H1 (cell line): ENCODE results near the gene TBC1D17. TPM values are rescaled to one million over a fixed set of nuclear protein-coding genes. Genes with fewer than 3 reads are reported as not detected.

Experiments
- CTCF ChIA-PET: fragments of 300-600 bp; sonication (Branson Sonifier 250); formaldehyde crosslinking; loops from one replicate; lab custom pipeline; 2021; ENCODE audit not compliant: partially characterized antibody; lab: Charles Lee
- POLR2A ChIA-PET: fragments of 300-600 bp; sonication (Branson Sonifier 250); formaldehyde crosslinking; loops from one replicate; lab custom pipeline; 2021; ENCODE audit warnings: inconsistent platforms; ENCODE audit not compliant: partially characterized antibody; lab: Charles Lee
- DNase-seq, 2 experiments: peaks; one replicate each; pipeline versions ENCODE4 v3.0.0 to v3.0.0-alpha.2; 2010 to 2022; ENCODE audit warnings: low spot score in 2 of 2, low read depth in 1 of 2, mixed read lengths in 1 of 2
- FAIRE-seq: peaks from 2 replicates; lab custom pipeline; 2011; peaks lifted over from hg19 to GRCh38; lab: Jason Lieb, UNC
- H2AFZ ChIP-seq: 2 replicates; pipeline ENCODE4 v1.8.1; 2012; ENCODE audit warnings: low read length, inconsistent platforms
- H2AK5ac ChIP-seq: 2 replicates; pipeline ENCODE4 v1.6.1; 2013; ENCODE audit warnings: low read depth, low read length
- H2BK120ac ChIP-seq: replicated peaks from 2 replicates; pipeline ENCODE3; 2013; ENCODE audit warnings: low read depth, low read length, inconsistent platforms
- H2BK12ac ChIP-seq: 2 replicates; pipeline ENCODE4 v1.6.1; 2013; ENCODE audit warnings: low read depth, low read length
- H2BK15ac ChIP-seq: 2 replicates; pipeline ENCODE4 v1.6.1; 2013; ENCODE audit warnings: low read length
- H2BK20ac ChIP-seq: 2 replicates; pipeline ENCODE4 v1.6.1; 2013; ENCODE audit warnings: low read length
- H2BK5ac ChIP-seq: 2 replicates; pipeline ENCODE4 v1.6.1; 2013; ENCODE audit warnings: low read depth, low read length
- H3K14ac ChIP-seq: 2 replicates; pipeline ENCODE4 v1.6.1; 2013; ENCODE audit warnings: inconsistent platforms; ENCODE audit not compliant: insufficient read length
- H3K18ac ChIP-seq: 2 replicates; pipeline ENCODE4 v1.6.1; 2013; ENCODE audit warnings: low read length; ENCODE audit errors: extremely low read depth
- H3K23ac ChIP-seq: 2 replicates; pipeline ENCODE4 v1.6.1; 2013; ENCODE audit warnings: inconsistent platforms; ENCODE audit not compliant: insufficient read length
- H3K23me2 ChIP-seq: 2 replicates; pipeline ENCODE4 v1.6.1; 2013; ENCODE audit warnings: low read depth, low read length
- H3K27ac ChIP-seq: 2 replicates; pipeline ENCODE4 v1.6.1; 2011; ENCODE audit warnings: low read depth, low read length, inconsistent platforms
- H3K27me3 ChIP-seq, 4 experiments: replicated peaks in 1 of 4; 1 replicate in 1 of 4; 2 replicates in 3 of 4; pipeline versions ENCODE4 v1.6.1 to v1.8.1; 2011 to 2013; ENCODE audit warnings: low read length in 3 of 4, mild to moderate bottlenecking in 3 of 4, inconsistent platforms in 2 of 4, mixed read lengths in 2 of 4, moderate library complexity in 1 of 4; ENCODE audit not compliant: control insufficient read depth in 3 of 4, insufficient read depth in 3 of 4; ENCODE audit errors: extremely low read depth in 1 of 4
- H3K36me3 ChIP-seq, 4 experiments: 2 replicates each; pipeline versions ENCODE4 v1.6.1 to v1.8.1; 2011 to 2013; ENCODE audit warnings: mild to moderate bottlenecking in 4 of 4, low read length in 3 of 4, moderate library complexity in 2 of 4, control low read depth in 1 of 4, inconsistent platforms in 1 of 4; ENCODE audit not compliant: insufficient read depth in 4 of 4, control insufficient read depth in 2 of 4
- H3K4ac ChIP-seq: replicated peaks from 2 replicates; pipeline ENCODE3; 2013; ENCODE audit warnings: low read length, low read depth, mixed read lengths, inconsistent platforms; ENCODE audit not compliant: insufficient read length
- H3K4me1 ChIP-seq, 4 experiments: replicated peaks in 1 of 4; 1 replicate in 1 of 4; 2 replicates in 3 of 4; pipeline versions ENCODE4 v1.6.1 to v1.8.1; 2011 to 2013; ENCODE audit warnings: low read length in 3 of 4, inconsistent platforms in 2 of 4, mixed read lengths in 1 of 4; ENCODE audit not compliant: insufficient read depth in 4 of 4, control insufficient read depth in 3 of 4
- H3K4me2 ChIP-seq, 2 experiments: 2 replicates each; pipeline versions ENCODE4 v1.6.1 to v1.8.1; 2011 to 2013; ENCODE audit warnings: low read depth in 2 of 2, low read length in 2 of 2, control low read depth in 1 of 2, inconsistent platforms in 1 of 2, mild to moderate bottlenecking in 1 of 2; ENCODE audit not compliant: insufficient read depth in 1 of 2
- H3K4me3 ChIP-seq, 4 experiments: fragments of 200-600, 300-600 bp in 1 of 4; sonication (generic), shearing (Covaris generic), sonication (Bioruptor Twin) in 1 of 4; 2 replicates each; pipeline versions ENCODE4 v1.5.1 to v1.8.1; 2011 to 2016; ENCODE audit warnings: low read length in 4 of 4, low read depth in 3 of 4, control low read depth in 2 of 4, inconsistent platforms in 2 of 4, mild to moderate bottlenecking in 2 of 4, mixed read lengths in 1 of 4, moderate library complexity in 1 of 4; ENCODE audit not compliant: insufficient read depth in 2 of 4; ENCODE audit errors: extremely low read depth in 1 of 4
- H3K56ac ChIP-seq: replicated peaks from 2 replicates; pipeline ENCODE3; 2013; ENCODE audit warnings: low read depth, mild to moderate bottlenecking, mixed read lengths, low read length, inconsistent platforms; ENCODE audit not compliant: insufficient read length
- H3K79me1 ChIP-seq: 2 replicates; pipeline ENCODE4 v1.6.1; 2013; ENCODE audit warnings: low read depth, low read length, control low read depth
- H3K79me2 ChIP-seq, 2 experiments: 2 replicates each; pipeline versions ENCODE4 v1.6.1 to v1.8.1; 2012 to 2013; ENCODE audit warnings: low read length in 2 of 2, mild to moderate bottlenecking in 2 of 2, inconsistent platforms in 1 of 2; ENCODE audit not compliant: insufficient read depth in 2 of 2, control insufficient read depth in 1 of 2
- H3K9ac ChIP-seq, 4 experiments: replicated peaks in 1 of 4; 1 replicate in 1 of 4; 2 replicates in 3 of 4; pipeline versions ENCODE4 v1.6.1 to v1.8.1; 2011 to 2013; ENCODE audit warnings: low read depth in 3 of 4, low read length in 3 of 4, control low read depth in 2 of 4, mild to moderate bottlenecking in 2 of 4, moderate library complexity in 2 of 4, inconsistent platforms in 1 of 4; ENCODE audit errors: extremely low read depth in 1 of 4
- H3K9me3 ChIP-seq, 2 experiments: 2 replicates each; pipeline versions ENCODE4 v1.6.1 to v1.8.1; 2012 to 2013; ENCODE audit warnings: mild to moderate bottlenecking in 2 of 2, moderate library complexity in 2 of 2, control low read depth in 1 of 2, inconsistent platforms in 1 of 2, low read depth in 1 of 2, low read length in 1 of 2, mixed read lengths in 1 of 2; ENCODE audit not compliant: insufficient read depth in 2 of 2
- H4K20me1 ChIP-seq, 2 experiments: replicated peaks in 1 of 2; 2 replicates each; pipeline versions ENCODE3 to v1.8.1; 2011 to 2013; ENCODE audit warnings: inconsistent platforms in 2 of 2, low read length in 2 of 2, mild to moderate bottlenecking in 1 of 2; ENCODE audit not compliant: insufficient read depth in 2 of 2, control insufficient read depth in 1 of 2
- H4K5ac ChIP-seq: 2 replicates; pipeline ENCODE4 v1.6.1; 2013; ENCODE audit warnings: low read length, low read depth, mixed read lengths, inconsistent platforms; ENCODE audit not compliant: insufficient read length
- H4K8ac ChIP-seq: 2 replicates; pipeline ENCODE4 v1.8.0; 2013; ENCODE audit warnings: mild to moderate bottlenecking, moderate library complexity, low read length, inconsistent platforms; ENCODE audit not compliant: insufficient read depth; ENCODE audit errors: extremely low read depth
- H4K91ac ChIP-seq: replicated peaks from 2 replicates; pipeline ENCODE3; 2013; ENCODE audit warnings: low read length, mixed read lengths, inconsistent platforms; ENCODE audit not compliant: insufficient read length
- ASH2L ChIP-seq: fragments of 200-600, 300-600 bp; sonication (generic); IDR thresholded peaks from one replicate; pipeline ENCODE4 v1.7.1; 2017; ENCODE audit warnings: low read length
- CBX5 ChIP-seq: fragments of 300-800, 300-1000 bp; sonication (generic); IDR thresholded peaks from 2 replicates; pipeline ENCODE4 v1.7.1; 2016; ENCODE audit warnings: antibody characterized with exemption, low read length, low read depth
- CBX8 ChIP-seq: fragments of 300-800, 300-1000 bp; sonication (generic); IDR thresholded peaks from 2 replicates; pipeline ENCODE4 v1.7.1; 2016; ENCODE audit warnings: low read depth, low read length, borderline replicate concordance
- POLR2A ChIP-seq, 2 experiments: IDR thresholded peaks; 1 replicate in 1 of 2; 2 replicates in 1 of 2; pipeline ENCODE4 v1.6.1; 2011; ENCODE audit warnings: low read depth in 2 of 2, low read length in 2 of 2, mild to moderate bottlenecking in 2 of 2; ENCODE audit errors: control extremely low read depth in 1 of 2
- SAP30 ChIP-seq: fragments of 300-600 bp; sonication (generic); IDR thresholded peaks from 2 replicates; pipeline ENCODE4 v1.7.1; 2012; ENCODE audit warnings: low read length, moderate library complexity, mild to moderate bottlenecking, inconsistent platforms; ENCODE audit not compliant: insufficient read depth, insufficient replicate concordance
- SIN3A ChIP-seq, 2 experiments: IDR thresholded peaks in 1 of 2; conservative IDR thresholded peaks in 1 of 2; 2 replicates each; pipeline ENCODE4 v1.6.1; 2011 to 2012; ENCODE audit warnings: low read length in 2 of 2, improper control_type of control experiment in 1 of 2, low read depth in 1 of 2, mild to moderate bottlenecking in 1 of 2
- WGBS, 2 experiments: shearing (Covaris generic) in 1 of 2; methylation state at CpG; one replicate each; pipeline versions ENCODE4 v1.1.6 to v1.1.7; 2013 to 2015; ENCODE audit warnings: low lambda C conversion rate in 2 of 2, mixed read lengths in 2 of 2, inconsistent platforms in 1 of 2, low coverage in 1 of 2, missing lambda C conversion rate in 1 of 2; ENCODE audit not compliant: insufficient replicate concordance in 2 of 2, insufficient coverage in 1 of 2, insufficient read length in 1 of 2; ENCODE audit errors: extremely low coverage in 1 of 2, missing lambda C conversion rate in 1 of 2; 5-methylcytosine and 5-hydroxymethylcytosine counted together
- polyA plus RNA-seq, 7 experiments: library from polyadenylated mRNA; depleted of rRNA in 3 of 7; stranded (reverse) in 5 of 7; unstranded in 2 of 7; fragments of >200 nt in 5 of 7; fragments of 200-250 nt in 2 of 7; gene quantifications; 1 replicate in 5 of 7; 2 replicates in 1 of 7; 4 replicates in 1 of 7; pipeline versions ENCODE4 v1.2.1 to v1.2.3, GENCODE V29; 2011 to 2013; ENCODE audit warnings: missing spikeins in 2 of 7, mixed read lengths in 2 of 7
- total RNA-seq: library from RNA; stranded (reverse); fragmentation: NEBNext Ultra II Directional; extraction: Animal tissue kit (Norgen Biotek cat#: 25700); gene quantifications from 2 replicates; pipeline ENCODE4 v1.2.1, GENCODE V29; 2021
- TF ChIP-seq, protein P1 (sequence below): IDR thresholded peaks from 2 replicates; pipeline ENCODE4 v1.6.1; 2012; ENCODE audit warnings: inconsistent platforms

The TBC1D17 gene
- total and polyA plus RNA-seq, 2 of the 8 experiments (the other 6 are each of a cell fraction or from before 2014, with no cell fraction given): 30.3 to 44.9 TPM

DNA sequence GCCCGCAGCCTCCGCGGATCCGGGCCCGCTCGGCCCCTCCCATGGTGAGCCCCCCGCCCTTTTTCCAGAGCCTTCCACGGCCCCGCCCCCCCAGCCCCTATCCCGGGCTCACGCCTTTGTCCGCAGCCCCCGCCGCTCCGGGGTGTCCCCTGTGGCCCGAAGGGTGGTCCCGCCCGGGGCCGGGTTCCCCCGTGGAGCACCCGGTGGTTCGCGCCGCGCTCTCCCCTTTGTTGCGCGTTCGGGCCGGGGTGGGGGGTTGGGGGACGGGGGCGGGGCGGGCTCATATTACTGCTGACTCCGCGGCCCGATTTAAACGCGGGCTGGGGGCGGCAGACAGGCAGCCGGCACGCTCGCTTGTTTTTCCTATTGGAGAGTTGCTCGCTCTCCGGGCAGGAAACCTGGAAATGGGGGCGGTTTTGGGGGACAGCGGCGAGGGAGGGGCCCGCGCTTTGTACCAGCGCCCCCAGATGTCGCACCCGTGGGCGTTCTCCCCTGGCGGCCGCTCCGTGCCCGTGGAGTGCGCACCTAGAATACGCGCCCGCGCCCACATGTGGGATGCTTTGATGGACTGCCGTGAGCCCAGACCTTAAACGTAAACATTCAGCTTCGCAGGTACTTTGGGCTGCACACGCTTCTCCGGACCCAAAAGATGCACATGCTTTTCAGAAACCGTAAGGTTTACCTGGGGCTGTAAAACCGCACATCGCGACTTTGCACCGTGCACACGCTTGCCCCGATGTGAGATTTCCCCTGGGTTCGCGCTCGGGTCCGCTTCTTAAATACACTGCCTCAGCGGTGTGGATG lies 25.8 kb upstream of the TBC1D17 start:
- Histone ChIP-seq H4K91ac (no peak overlapping the region), H3K23ac (no peak overlapping the region), H2AK5ac (no peak overlapping the region), H4K8ac (peak overlapping the region; percentile 87; the same call in 1 of the 2 replicates), H3K18ac (no peak overlapping the region; the same call in none of the 2 replicates), H2BK120ac (no peak overlapping the region), H3K23me2 (peaks cover 10% of the 10 kb centered on the region; the same call in 1 of the 2 replicates), H2BK12ac (no peak overlapping the region), H3K9me3 (no peaks in the 10 kb centered on the region), H3K4me3 (peak overlapping the region; percentile 62 to 88 (median 80)), H3K4me1 (peaks cover 3 to 9% (median 6%) of the 10 kb centered on the region in 4 experiments), H3K36me3 (peaks cover 0 to 31% (median 11%) of the 10 kb centered on the region in 4 experiments; a peak in 6 of 8 replicates), H3K9ac (peak overlapping the region; percentile 70 to 98 (median 83); a peak in 6 of 7 replicates), H3K14ac (no peak overlapping the region), H3K27ac (peak overlapping the region; percentile 87; the same call in 1 of the 2 replicates), H2BK20ac (no peak overlapping the region), H3K4me2 (peak overlapping the region; percentile 84 to 98), H4K20me1 (peaks cover 31 to 42% of the 10 kb centered on the region in 2 experiments), H3K27me3 (no peaks in the 10 kb centered on the region; a peak in 1 of 7 replicates), H2AFZ (no peak overlapping the region), H3K79me1 (peaks cover 18% of the 10 kb centered on the region), H2BK5ac (no peak overlapping the region), H3K56ac (no peak overlapping the region), H4K5ac (peak overlapping the region; percentile 45), H3K79me2 (peaks cover 17 to 28% of the 10 kb centered on the region in 2 experiments), H2BK15ac (no peak overlapping the region), H3K4ac (no peak overlapping the region)
- WGBS, 2 experiments: 10% methylated on average over 35 of the region's 78 CpGs; no CpG with 5 or more reads in 1 of the 2 experiments
- no peak for TF ChIP-seq CBX5
- TF ChIP-seq, protein P1, sequence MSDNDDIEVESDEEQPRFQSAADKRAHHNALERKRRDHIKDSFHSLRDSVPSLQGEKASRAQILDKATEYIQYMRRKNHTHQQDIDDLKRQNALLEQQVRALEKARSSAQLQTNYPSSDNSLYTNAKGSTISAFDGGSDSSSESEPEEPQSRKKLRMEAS: 0 out of 2 replicates have a peak, but pooled peaks have one; percentile 13
- peak in 1 of 2 experiments; percentile 54; a peak in 2 of 3 replicates for TF ChIP-seq POLR2A (IDR thresholded peaks at IDR 0.05; ENCODE audit: control extremely low read depth in 1 of 2, low read depth in 2 of 2, low read length in 2 of 2)
- TF ChIP-seq SAP30: peak; percentile 84
- TF ChIP-seq CBX8: no peak
- peak; percentile 41 for TF ChIP-seq ASH2L
- peak in 1 of 2 experiments; percentile 40; a peak in 1 of 4 replicates for TF ChIP-seq SIN3A (conservative IDR thresholded peaks at IDR 0.05 in 1 of 2, IDR thresholded peaks at IDR 0.05 in 1 of 2; ENCODE audit: low read depth in 1 of 2, low read length in 2 of 2)
- DNase-seq: peak in 1 of 2 experiments; percentile 69
- ChIA-PET CTCF (interaction anchor here (0.7 to 1.2 kb wide), 2 partner anchors 39 to 51 kb away, joined by 3 read pairs; no protein-coding TSS in a partner anchor), POLR2A (interaction anchor here (1.1 to 12.4 kb wide), 24 partner anchors 7 to 167 kb away, joined by 3 to 247 read pairs (median 6); partner anchors contain the start of genes ADM5, AP2A1, ATF5 and CPT1C)
- FAIRE-seq: no peak
